Stomach (tissue), 4 donors: Measurements from ENCODE around the gene RPL6.

Experiments used
- POLR2AphosphoS5 ChIP-seq, 3 donors: sonication (generic); formaldehyde crosslinking; IDR thresholded peaks; one replicate each; pipeline ENCODE4 v1.6.1; 2016; ENCODE audit warnings: antibody characterized with exemption in 3 of 3
- TF ChIP-seq, protein P1 (sequence below), 7 experiments: fragments of 450-650 bp in 4 of 7; fragments of 200-600 bp in 3 of 7; sonication (generic) in 3 of 7; IDR thresholded peaks; one replicate each; pipeline ENCODE4 v1.5.1; 2016 to 2019; ENCODE audit warnings: antibody characterized with exemption in 7 of 7, control low read depth in 2 of 7, mild to moderate bottlenecking in 1 of 7

DNA sequence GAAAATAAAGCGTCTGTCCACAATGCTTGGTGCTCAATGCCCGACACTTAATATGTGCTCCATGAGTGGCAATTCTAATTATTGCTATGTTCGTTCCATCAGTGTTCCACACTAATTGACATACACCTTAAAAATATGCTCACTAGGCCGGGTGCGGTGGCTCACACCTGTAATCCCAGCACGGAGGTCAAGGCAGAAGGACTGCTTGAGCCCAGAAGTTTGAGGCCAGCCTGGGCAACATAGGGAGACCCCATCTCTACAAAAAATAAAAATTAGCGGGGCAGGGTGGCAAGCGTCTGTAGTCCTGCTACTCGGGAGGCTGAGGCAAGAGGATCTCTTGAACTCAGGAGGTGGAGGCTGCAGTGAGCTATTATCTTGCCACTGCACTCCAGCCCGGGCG lies 26.5 kb downstream of the RPL6 start:
- TF ChIP-seq POLR2AphosphoS5 (IDR thresholded peaks at IDR 0.05): no peak
- TF ChIP-seq, protein P1, sequence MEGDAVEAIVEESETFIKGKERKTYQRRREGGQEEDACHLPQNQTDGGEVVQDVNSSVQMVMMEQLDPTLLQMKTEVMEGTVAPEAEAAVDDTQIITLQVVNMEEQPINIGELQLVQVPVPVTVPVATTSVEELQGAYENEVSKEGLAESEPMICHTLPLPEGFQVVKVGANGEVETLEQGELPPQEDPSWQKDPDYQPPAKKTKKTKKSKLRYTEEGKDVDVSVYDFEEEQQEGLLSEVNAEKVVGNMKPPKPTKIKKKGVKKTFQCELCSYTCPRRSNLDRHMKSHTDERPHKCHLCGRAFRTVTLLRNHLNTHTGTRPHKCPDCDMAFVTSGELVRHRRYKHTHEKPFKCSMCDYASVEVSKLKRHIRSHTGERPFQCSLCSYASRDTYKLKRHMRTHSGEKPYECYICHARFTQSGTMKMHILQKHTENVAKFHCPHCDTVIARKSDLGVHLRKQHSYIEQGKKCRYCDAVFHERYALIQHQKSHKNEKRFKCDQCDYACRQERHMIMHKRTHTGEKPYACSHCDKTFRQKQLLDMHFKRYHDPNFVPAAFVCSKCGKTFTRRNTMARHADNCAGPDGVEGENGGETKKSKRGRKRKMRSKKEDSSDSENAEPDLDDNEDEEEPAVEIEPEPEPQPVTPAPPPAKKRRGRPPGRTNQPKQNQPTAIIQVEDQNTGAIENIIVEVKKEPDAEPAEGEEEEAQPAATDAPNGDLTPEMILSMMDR (IDR thresholded peaks at IDR 0.05): no peak
